Measurements from ENCODE around the gene FRRS1. TPM values are rescaled to one million over a fixed set of nuclear protein-coding genes. Genes with fewer than 3 reads are reported as not detected.

FRRS1 gene
- polyA plus RNA-seq, 3 donors: 0.61 to 2.1 (median 2.1) TPM

GRCh38 chr1:99772809-99773208 lies 6.4 kb upstream of the FRRS1 start:
- DNase-seq: no peak
- Histone ChIP-seq H2AFZ (ENCODE audit: insufficient read depth, low read depth, low read length, poor library complexity, severe bottlenecking) (no peak overlapping the region), H3K4me3 (replicated peaks in 1 of 3; ENCODE audit: low read depth in 2 of 3, low read length in 3 of 3) (no peak overlapping the region), H3K27ac (ENCODE audit: low read depth in 1 of 2, low read length in 2 of 2) (no peak overlapping the region), H3K27me3 (ENCODE audit: control insufficient read depth in 2 of 2, insufficient read depth in 2 of 2, low read length in 2 of 2) (no peaks in the 10 kb centered on the region), H4K20me1 (ENCODE audit: insufficient read depth, low read length) (no peaks in the 10 kb centered on the region), H3K9me3 (replicated peaks in 1 of 2; ENCODE audit: control insufficient read depth in 1 of 2, insufficient read depth in 1 of 2, low read length in 2 of 2) (no peaks in the 10 kb centered on the region), H3K79me2 (ENCODE audit: insufficient read depth, low read length) (no peaks in the 10 kb centered on the region), H3K4me2 (replicated peaks; ENCODE audit: extremely low read depth, low read length, poor library complexity, severe bottlenecking) (no peak overlapping the region), H3K9ac (ENCODE audit: insufficient read depth, low read length, poor library complexity, severe bottlenecking) (no peak overlapping the region), H3K4me1 (ENCODE audit: control insufficient read depth in 1 of 2, insufficient read depth in 2 of 2, low read length in 2 of 2) (no peaks in the 10 kb centered on the region), H3K36me3 (replicated peaks in 1 of 2; ENCODE audit: control insufficient read depth in 1 of 2, insufficient read depth in 2 of 2, low read length in 2 of 2) (no peaks in the 10 kb centered on the region)
- Mint-ChIP-seq H3K36me3 (no peaks in the 10 kb centered on the region), H3K4me3 (no peak overlapping the region), H3K9me3 (no peaks in the 10 kb centered on the region), H3K4me1 (peaks cover 6% of the 10 kb centered on the region), H3K27ac (no peak overlapping the region), H3K27me3 (ENCODE audit: low read depth in 3 of 3) (peaks cover 0 to 6% (median 0%) of the 10 kb centered on the region in 3 donors)
- no peak for TF ChIP-seq CTCF (IDR thresholded peaks at IDR 0.05)
- WGBS (ENCODE audit: insufficient coverage): no CpG with 5 or more reads among the region's 3 CpGs
- intact Hi-C loops (cut with micrococcal nuclease): no loop called here

DNA sequence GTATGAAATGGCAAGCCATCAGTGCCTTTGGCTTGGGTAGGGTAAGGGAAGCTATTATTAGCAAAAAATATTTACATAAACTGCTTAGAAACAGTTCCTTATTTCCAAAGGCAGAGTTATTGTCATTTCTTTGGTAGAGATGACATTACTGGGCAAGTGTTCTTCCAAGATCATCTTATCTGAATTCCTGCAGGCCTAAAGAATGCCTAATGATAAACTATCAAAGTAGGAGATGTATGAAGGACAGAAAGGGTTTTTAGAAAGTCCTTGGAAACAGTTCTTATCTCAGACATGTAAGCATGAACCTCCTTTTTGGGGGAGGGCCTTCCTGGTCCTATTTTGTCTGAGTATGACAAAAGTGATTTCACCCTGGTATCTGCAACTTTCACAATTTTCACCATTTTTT lies 5.1 kb upstream of the FRRS1 start:
- Histone ChIP-seq H3K27ac (ENCODE audit: low read depth in 1 of 2, low read length in 2 of 2) (no peak overlapping the region), H4K20me1 (ENCODE audit: insufficient read depth, low read length) (no peaks in the 10 kb centered on the region), H3K4me2 (replicated peaks; ENCODE audit: extremely low read depth, low read length, poor library complexity, severe bottlenecking) (no peak overlapping the region), H3K27me3 (ENCODE audit: control insufficient read depth in 2 of 2, insufficient read depth in 2 of 2, low read length in 2 of 2) (no peaks in the 10 kb centered on the region), H3K9ac (ENCODE audit: insufficient read depth, low read length, poor library complexity, severe bottlenecking) (no peak overlapping the region), H3K9me3 (replicated peaks in 1 of 2; ENCODE audit: control insufficient read depth in 1 of 2, insufficient read depth in 1 of 2, low read length in 2 of 2) (no peaks in the 10 kb centered on the region), H3K4me1 (ENCODE audit: control insufficient read depth in 1 of 2, insufficient read depth in 2 of 2, low read length in 2 of 2) (peaks cover 0 to 6% of the 10 kb centered on the region in 2 donors), H3K4me3 (replicated peaks in 1 of 3; ENCODE audit: low read depth in 2 of 3, low read length in 3 of 3) (no peak overlapping the region), H2AFZ (ENCODE audit: insufficient read depth, low read depth, low read length, poor library complexity, severe bottlenecking) (no peak overlapping the region), H3K79me2 (ENCODE audit: insufficient read depth, low read length) (no peaks in the 10 kb centered on the region), H3K36me3 (replicated peaks in 1 of 2; ENCODE audit: control insufficient read depth in 1 of 2, insufficient read depth in 2 of 2, low read length in 2 of 2) (no peaks in the 10 kb centered on the region)
- no peaks in the 10 kb centered on the region for H3K9me3 Mint-ChIP-seq
- intact Hi-C loops (cut with micrococcal nuclease): no loop called here
- peaks cover 12% of the 10 kb centered on the region for H3K4me1 Mint-ChIP-seq
- peaks cover 0 to 6% (median 0%) of the 10 kb centered on the region in 3 donors for H3K27me3 Mint-ChIP-seq (ENCODE audit: low read depth in 3 of 3)
- DNase-seq: no peak
- TF ChIP-seq CTCF (IDR thresholded peaks at IDR 0.05): no peak
- H3K36me3 Mint-ChIP-seq: no peaks in the 10 kb centered on the region
- H3K4me3 Mint-ChIP-seq: no peak overlapping the region
- H3K27ac Mint-ChIP-seq: no peak overlapping the region
